Neural cell (in vitro differentiated cells): Measurements from ENCODE around the gene TSPAN7. TPM values are rescaled to one million over a fixed set of nuclear protein-coding genes. Genes with fewer than 3 reads are reported as not detected.

ENCODE experiments used
- H2AFZ ChIP-seq: fragments of 200-600, 300-800 bp; sonication (generic), shearing (Covaris generic); 2 replicates; pipeline ENCODE4 v1.6.0; 2014; ENCODE audit warnings: low read depth, mild to moderate bottlenecking, antibody characterized with exemption, low read length, moderate library complexity
- H3F3A ChIP-seq: fragments of 200-600 bp; shearing (Covaris generic); 2 replicates; pipeline ENCODE4 v1.6.1; 2016; ENCODE audit warnings: mild to moderate bottlenecking, moderate library complexity, mixed read lengths, antibody characterized with exemption, low read length; ENCODE audit not compliant: insufficient read depth, poor library complexity, severe bottlenecking
- H3K27ac ChIP-seq: fragments of 200-600, 300-800 bp; sonication (generic), shearing (Covaris generic); 2 replicates; pipeline ENCODE4 v1.5.1; 2014; ENCODE audit warnings: mild to moderate bottlenecking, low read length, moderate library complexity
- H3K27me3 ChIP-seq: fragments of 300-800, 200-600 bp; sonication (generic), shearing (Covaris generic); 2 replicates; pipeline ENCODE4 v1.6.0; 2014; ENCODE audit warnings: mild to moderate bottlenecking, low read depth, low read length, moderate library complexity; ENCODE audit not compliant: insufficient read depth
- H3K36me3 ChIP-seq: fragments of 300-800, 200-600 bp; sonication (generic), shearing (Covaris generic); 2 replicates; pipeline ENCODE4 v1.5.1; 2014; ENCODE audit warnings: mild to moderate bottlenecking, antibody characterized with exemption, low read length, moderate library complexity; ENCODE audit not compliant: insufficient read depth
- H3K4me2 ChIP-seq: fragments of 300-800, 200-600 bp; sonication (generic), shearing (Covaris generic); 2 replicates; pipeline ENCODE4 v1.6.0; 2014; ENCODE audit warnings: mild to moderate bottlenecking, low read length
- H3K4me3 ChIP-seq: fragments of 300-800, 200-600 bp; sonication (generic), shearing (Covaris generic); 2 replicates; pipeline ENCODE4 v1.5.1; 2014; ENCODE audit warnings: mild to moderate bottlenecking, low read length, moderate library complexity
- H3K79me2 ChIP-seq: fragments of 200-600 bp; shearing (Covaris generic); replicated peaks from 2 replicates; pipeline ENCODE4 v1.6.0; 2014; ENCODE audit warnings: mild to moderate bottlenecking, low read length, moderate library complexity; ENCODE audit not compliant: insufficient read depth
- H3K9ac ChIP-seq: fragments of 300-800, 200-600 bp; sonication (generic), shearing (Covaris generic); 2 replicates; pipeline ENCODE4 v1.6.1; 2016; ENCODE audit warnings: mild to moderate bottlenecking, low read length, mixed read lengths
- H3K9me2 ChIP-seq: fragments of 200-600 bp; shearing (Covaris generic); 2 replicates; pipeline ENCODE4 v1.6.1; 2016; ENCODE audit warnings: mild to moderate bottlenecking, low read length, mixed read lengths; ENCODE audit not compliant: insufficient read depth
- H3K9me3 ChIP-seq: fragments of 200-600, 300-800 bp; sonication (generic), shearing (Covaris generic); 2 replicates; pipeline ENCODE4 v1.6.1; 2016; ENCODE audit warnings: mild to moderate bottlenecking, mixed run types, low read length, moderate library complexity, mixed read lengths
- H4K20me1 ChIP-seq: fragments of 200-600 bp; shearing (Covaris generic); 2 replicates; pipeline ENCODE4 v1.6.1; 2016; ENCODE audit warnings: mild to moderate bottlenecking, mixed run types; ENCODE audit not compliant: insufficient read depth
- EP300 ChIP-seq: fragments of 450-650 bp; conservative IDR thresholded peaks from 2 replicates; pipeline ENCODE4 v1.6.1; 2014; ENCODE audit warnings: antibody characterized with exemption, mild to moderate bottlenecking, moderate library complexity; ENCODE audit not compliant: poor library complexity, severe bottlenecking
- EZH2 ChIP-seq: fragments of 200-600, 300-800 bp; shearing (Covaris generic), sonication (generic); IDR thresholded peaks from 2 replicates; pipeline ENCODE4 v1.6.1; 2014; ENCODE audit warnings: antibody characterized with exemption, low read length, borderline replicate concordance, mild to moderate bottlenecking; ENCODE audit not compliant: insufficient read depth, poor library complexity, severe bottlenecking
- MXI1 ChIP-seq: fragments of 450-650 bp; conservative IDR thresholded peaks from 2 replicates; pipeline ENCODE4 v1.6.1; 2014; ENCODE audit warnings: antibody characterized with exemption, mild to moderate bottlenecking; ENCODE audit not compliant: poor library complexity, severe bottlenecking
- POLR2AphosphoS5 ChIP-seq: IDR thresholded peaks from 2 replicates; pipeline ENCODE4 v1.6.1; 2012
- RAD21 ChIP-seq: fragments of 450-650 bp; conservative IDR thresholded peaks from 2 replicates; pipeline ENCODE4 v1.6.1; 2014; ENCODE audit warnings: antibody characterized with exemption, mild to moderate bottlenecking, moderate library complexity
- SMC3 ChIP-seq: fragments of 450-650 bp; conservative IDR thresholded peaks from 2 replicates; pipeline ENCODE4 v1.6.1; 2014; ENCODE audit warnings: antibody characterized with exemption, mild to moderate bottlenecking, moderate library complexity; ENCODE audit not compliant: poor library complexity
- TAF1 ChIP-seq: IDR thresholded peaks from 2 replicates; pipeline ENCODE4 v1.6.1; 2012; ENCODE audit warnings: low read depth
- polyA plus RNA-seq: library from polyadenylated mRNA; depleted of rRNA; stranded (reverse); fragments of >200 nt; gene quantifications from 2 replicates; pipeline ENCODE4 v1.2.3, GENCODE V29; 2014
- TF ChIP-seq, protein P1 (sequence below): fragments of 450-650 bp; IDR thresholded peaks from 2 replicates; pipeline ENCODE4 v1.5.1; 2014; ENCODE audit warnings: antibody characterized with exemption, mild to moderate bottlenecking, moderate library complexity; ENCODE audit not compliant: poor library complexity, severe bottlenecking
- TF ChIP-seq, protein P2 (sequence below): IDR thresholded peaks from 2 replicates; pipeline ENCODE4 v1.6.1; 2012; ENCODE audit warnings: borderline replicate concordance

TSPAN7 gene
- polyA plus RNA-seq, 1 donor from 2014 or later = 184 TPM

GRCh38 chrX:38639730-38640129 lies 78.4 kb downstream of the TSPAN7 start:
- H3K4me3 ChIP-seq = no peak overlapping the region
- H3K4me2 ChIP-seq = no peak overlapping the region
- no peaks in the 10 kb centered on the region for H3F3A ChIP-seq
- H3K27me3 ChIP-seq = no peaks in the 10 kb centered on the region
- no peaks in the 10 kb centered on the region for H3K36me3 ChIP-seq
- no peaks in the 10 kb centered on the region for H3K9me3 ChIP-seq
- TF ChIP-seq EP300 (no peak), MXI1 (no peak), TAF1 (no peak), EZH2 (no peak)
- no peaks in the 10 kb centered on the region for H3K79me2 ChIP-seq
- H2AFZ ChIP-seq = no peak overlapping the region
- H3K9ac ChIP-seq = no peak overlapping the region
- no peaks in the 10 kb centered on the region for H4K20me1 ChIP-seq
- no peaks in the 10 kb centered on the region for H3K9me2 ChIP-seq
- no peak overlapping the region for H3K27ac ChIP-seq

DNA sequence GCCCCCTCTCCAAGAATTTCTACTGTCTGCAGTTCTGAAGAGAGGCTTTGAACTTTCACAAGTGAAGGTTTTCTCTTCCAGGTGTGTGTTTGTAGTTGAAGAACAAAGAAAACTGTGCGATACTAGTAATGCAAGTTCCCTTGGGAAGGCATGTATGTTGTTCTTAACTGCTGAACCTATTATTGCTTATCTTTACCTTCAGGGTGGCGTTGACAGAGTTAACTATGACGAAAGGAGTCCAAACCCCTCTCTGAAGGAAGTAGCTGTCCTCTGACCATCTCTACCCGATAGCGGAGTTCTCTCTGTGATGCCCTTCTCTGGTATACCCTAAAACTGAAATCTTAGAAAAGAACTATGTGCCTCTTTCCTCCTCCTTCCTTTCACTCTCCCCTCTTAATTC lies 79.9 kb downstream of the TSPAN7 start:
- Histone ChIP-seq H3K9ac (no peak overlapping the region), H3K4me2 (no peak overlapping the region), H4K20me1 (no peaks in the 10 kb centered on the region), H3K36me3 (no peaks in the 10 kb centered on the region), H3K27me3 (no peaks in the 10 kb centered on the region), H3K79me2 (no peaks in the 10 kb centered on the region), H3K9me2 (no peaks in the 10 kb centered on the region), H3K27ac (no peak overlapping the region), H3F3A (no peaks in the 10 kb centered on the region), H3K9me3 (no peaks in the 10 kb centered on the region), H3K4me3 (no peak overlapping the region), H2AFZ (no peak overlapping the region)
- TF ChIP-seq RAD21 (no peak), MXI1 (no peak), EZH2 (no peak)

DNA sequence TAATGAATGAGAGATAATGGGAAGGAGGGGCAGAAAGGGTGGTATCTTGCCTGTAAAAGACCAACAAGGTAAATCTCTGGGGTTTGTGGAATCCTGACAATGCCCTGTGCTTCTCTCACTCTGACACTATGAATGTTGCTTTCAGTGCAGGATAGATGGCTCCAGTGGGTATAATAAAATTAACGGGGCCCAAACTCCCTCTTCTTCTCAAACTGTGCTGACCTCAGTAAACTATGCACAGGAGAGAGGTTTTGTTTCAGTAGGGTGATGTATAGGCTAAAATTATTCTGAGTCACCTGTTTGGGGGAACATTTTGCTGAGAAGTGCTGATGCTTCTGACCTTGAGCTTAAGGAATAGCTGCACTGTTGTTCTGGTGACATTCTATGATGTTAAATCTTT lies 82.6 kb downstream of the TSPAN7 start:
- Histone ChIP-seq H3K9ac (no peak overlapping the region), H2AFZ (no peak overlapping the region), H3K27me3 (no peaks in the 10 kb centered on the region), H3K9me3 (no peaks in the 10 kb centered on the region), H3K79me2 (no peaks in the 10 kb centered on the region), H3K36me3 (no peaks in the 10 kb centered on the region), H3F3A (no peaks in the 10 kb centered on the region), H3K4me3 (no peak overlapping the region), H3K9me2 (no peaks in the 10 kb centered on the region), H3K27ac (no peak overlapping the region), H3K4me2 (no peak overlapping the region), H4K20me1 (no peaks in the 10 kb centered on the region)
- TF ChIP-seq, protein P1, sequence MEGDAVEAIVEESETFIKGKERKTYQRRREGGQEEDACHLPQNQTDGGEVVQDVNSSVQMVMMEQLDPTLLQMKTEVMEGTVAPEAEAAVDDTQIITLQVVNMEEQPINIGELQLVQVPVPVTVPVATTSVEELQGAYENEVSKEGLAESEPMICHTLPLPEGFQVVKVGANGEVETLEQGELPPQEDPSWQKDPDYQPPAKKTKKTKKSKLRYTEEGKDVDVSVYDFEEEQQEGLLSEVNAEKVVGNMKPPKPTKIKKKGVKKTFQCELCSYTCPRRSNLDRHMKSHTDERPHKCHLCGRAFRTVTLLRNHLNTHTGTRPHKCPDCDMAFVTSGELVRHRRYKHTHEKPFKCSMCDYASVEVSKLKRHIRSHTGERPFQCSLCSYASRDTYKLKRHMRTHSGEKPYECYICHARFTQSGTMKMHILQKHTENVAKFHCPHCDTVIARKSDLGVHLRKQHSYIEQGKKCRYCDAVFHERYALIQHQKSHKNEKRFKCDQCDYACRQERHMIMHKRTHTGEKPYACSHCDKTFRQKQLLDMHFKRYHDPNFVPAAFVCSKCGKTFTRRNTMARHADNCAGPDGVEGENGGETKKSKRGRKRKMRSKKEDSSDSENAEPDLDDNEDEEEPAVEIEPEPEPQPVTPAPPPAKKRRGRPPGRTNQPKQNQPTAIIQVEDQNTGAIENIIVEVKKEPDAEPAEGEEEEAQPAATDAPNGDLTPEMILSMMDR = no peak
- TF ChIP-seq POLR2AphosphoS5 = no peak
- no peak for TF ChIP-seq RAD21
- TF ChIP-seq TAF1 = no peak
- no peak for TF ChIP-seq EP300
- TF ChIP-seq, protein P2, sequence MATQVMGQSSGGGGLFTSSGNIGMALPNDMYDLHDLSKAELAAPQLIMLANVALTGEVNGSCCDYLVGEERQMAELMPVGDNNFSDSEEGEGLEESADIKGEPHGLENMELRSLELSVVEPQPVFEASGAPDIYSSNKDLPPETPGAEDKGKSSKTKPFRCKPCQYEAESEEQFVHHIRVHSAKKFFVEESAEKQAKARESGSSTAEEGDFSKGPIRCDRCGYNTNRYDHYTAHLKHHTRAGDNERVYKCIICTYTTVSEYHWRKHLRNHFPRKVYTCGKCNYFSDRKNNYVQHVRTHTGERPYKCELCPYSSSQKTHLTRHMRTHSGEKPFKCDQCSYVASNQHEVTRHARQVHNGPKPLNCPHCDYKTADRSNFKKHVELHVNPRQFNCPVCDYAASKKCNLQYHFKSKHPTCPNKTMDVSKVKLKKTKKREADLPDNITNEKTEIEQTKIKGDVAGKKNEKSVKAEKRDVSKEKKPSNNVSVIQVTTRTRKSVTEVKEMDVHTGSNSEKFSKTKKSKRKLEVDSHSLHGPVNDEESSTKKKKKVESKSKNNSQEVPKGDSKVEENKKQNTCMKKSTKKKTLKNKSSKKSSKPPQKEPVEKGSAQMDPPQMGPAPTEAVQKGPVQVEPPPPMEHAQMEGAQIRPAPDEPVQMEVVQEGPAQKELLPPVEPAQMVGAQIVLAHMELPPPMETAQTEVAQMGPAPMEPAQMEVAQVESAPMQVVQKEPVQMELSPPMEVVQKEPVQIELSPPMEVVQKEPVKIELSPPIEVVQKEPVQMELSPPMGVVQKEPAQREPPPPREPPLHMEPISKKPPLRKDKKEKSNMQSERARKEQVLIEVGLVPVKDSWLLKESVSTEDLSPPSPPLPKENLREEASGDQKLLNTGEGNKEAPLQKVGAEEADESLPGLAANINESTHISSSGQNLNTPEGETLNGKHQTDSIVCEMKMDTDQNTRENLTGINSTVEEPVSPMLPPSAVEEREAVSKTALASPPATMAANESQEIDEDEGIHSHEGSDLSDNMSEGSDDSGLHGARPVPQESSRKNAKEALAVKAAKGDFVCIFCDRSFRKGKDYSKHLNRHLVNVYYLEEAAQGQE = no peak
- TF ChIP-seq MXI1 = no peak
- no peak for TF ChIP-seq EZH2
- no peak for TF ChIP-seq SMC3
